Dedifferentiated amniotic fluid mesenchymal stem cell (primary cell): ENCODE data around the gene ATP6V0A4.
"Not testable (repeated sequence)": the region's sequence is repeated elsewhere in the genome, so short reads cannot be mapped to it uniquely, and the experiment has no call there.

Experiments used
- DNase-seq: peaks from one replicate; pipeline ENCODE4 v3.0.0-alpha.2; 2016; ENCODE audit errors: extremely low spot score

The ATP6V0A4 gene

GRCh38 chr7:138797715-138798320 lies at the start of gene ATP6V0A4, which contains the start of gene TMEM213:
Gene ATP6V0A4, minus strand, starts transcription at chr7:138798196. Its CDS starts 26,949 bp downstream, at chr7:138771247.
Gene TMEM213, plus strand, starts transcription at chr7:138797994. Its CDS starts 111 bp downstream, at chr7:138798105.
- DNase-seq, result no peak

- DNase-seq, result no peak
Observed at GRCh38 chr7:138845711-138846110, 47.7 kb upstream of the ATP6V0A4 start.

- no peak for DNase-seq
Observed at GRCh38 chr7:138843632-138844580, 45.9 kb upstream of the ATP6V0A4 start.

- no peak for DNase-seq
Observed at GRCh38 chr7:138842111-138842510, 44.1 kb upstream of the ATP6V0A4 start.

- no peak for DNase-seq
Observed at GRCh38 chr7:138838166-138838565, 40.2 kb upstream of the ATP6V0A4 start.

- DNase-seq, result no peak
Observed at GRCh38 chr7:138837627-138838026, 39.6 kb upstream of the ATP6V0A4 start.

GRCh38 chr7:138835087-138835486 lies 37.1 kb upstream of the ATP6V0A4 start:
- no peak for DNase-seq

GRCh38 chr7:138834583-138834982 lies 36.6 kb upstream of the ATP6V0A4 start:
- no peak for DNase-seq

GRCh38 chr7:138833596-138833995 lies 35.6 kb upstream of the ATP6V0A4 start:
- no peak for DNase-seq

- no peak for DNase-seq
Observed at GRCh38 chr7:138832966-138833365, 35.0 kb upstream of the ATP6V0A4 start.

- DNase-seq, result no peak
Observed at GRCh38 chr7:138829335-138829734, 31.3 kb upstream of the ATP6V0A4 start.

GRCh38 chr7:138828302-138828701 lies 30.3 kb upstream of the ATP6V0A4 start:
- no peak for DNase-seq

GRCh38 chr7:138825049-138825721 lies 27.2 kb upstream of the ATP6V0A4 start:
- DNase-seq, result no peak

GRCh38 chr7:138822867-138823535 lies 25.0 kb upstream of the ATP6V0A4 start:
- DNase-seq, result no peak

GRCh38 chr7:138821912-138822311 lies 23.9 kb upstream of the ATP6V0A4 start:
- DNase-seq, result no peak

GRCh38 chr7:138819625-138820024 lies 21.6 kb upstream of the ATP6V0A4 start:
- no peak for DNase-seq

GRCh38 chr7:138816650-138817049 lies 18.7 kb upstream of the ATP6V0A4 start:
- DNase-seq, result no peak

GRCh38 chr7:138814816-138815332 lies 16.9 kb upstream of the ATP6V0A4 start:
- DNase-seq, result no peak

- no peak for DNase-seq
Observed at GRCh38 chr7:138813945-138814344, 15.9 kb upstream of the ATP6V0A4 start.

- not testable (repeated sequence) for DNase-seq
Observed at GRCh38 chr7:138811327-138811726, 13.3 kb upstream of the ATP6V0A4 start.

GRCh38 chr7:138809346-138809745 lies 11.3 kb upstream of the ATP6V0A4 start:
- no peak for DNase-seq

- no peak for DNase-seq
Observed at GRCh38 chr7:138804618-138805017, 6.6 kb upstream of the ATP6V0A4 start.
